H9 (cell line): ENCODE data around the gene KLK13. TPM values are rescaled to one million over a fixed set of nuclear protein-coding genes. Genes with fewer than 3 reads are reported as not detected.

Experiments used
- DNase-seq: peaks from one replicate; pipeline ENCODE4 v3.0.0-alpha.2; 2017
- H2AFZ ChIP-seq: one replicate; pipeline ENCODE4 v1.6.1; 2013; ENCODE audit warnings: mild to moderate bottlenecking, low read length, control low read depth, moderate library complexity
- H2AK5ac ChIP-seq: 2 replicates; pipeline ENCODE4 v1.6.1; 2013; ENCODE audit warnings: low read length, control low read depth, mixed read lengths; ENCODE audit not compliant: insufficient read length
- H2BK120ac ChIP-seq: one replicate; pipeline ENCODE4 v1.6.1; 2013; ENCODE audit warnings: low read depth, mild to moderate bottlenecking, low read length, control low read depth, inconsistent platforms; ENCODE audit not compliant: poor library complexity, severe bottlenecking
- H2BK12ac ChIP-seq: 2 replicates; pipeline ENCODE4 v1.6.1; 2013; ENCODE audit warnings: low read length, control low read depth, mixed read lengths, low read depth; ENCODE audit not compliant: insufficient read length
- H2BK15ac ChIP-seq: 2 replicates; pipeline ENCODE4 v1.6.1; 2013; ENCODE audit warnings: low read depth, low read length, control low read depth
- H2BK20ac ChIP-seq: one replicate; pipeline ENCODE4 v1.6.1; 2013; ENCODE audit warnings: low read depth, mild to moderate bottlenecking, low read length, control low read depth, inconsistent platforms; ENCODE audit not compliant: poor library complexity, severe bottlenecking
- H2BK5ac ChIP-seq: 2 replicates; pipeline ENCODE4 v1.6.1; 2013; ENCODE audit warnings: low read length, control low read depth, mixed read lengths; ENCODE audit not compliant: insufficient read length
- H3K14ac ChIP-seq: 2 replicates; pipeline ENCODE4 v1.6.1; 2013; ENCODE audit warnings: low read length, control low read depth; ENCODE audit not compliant: insufficient read depth
- H3K18ac ChIP-seq: 2 replicates; pipeline ENCODE4 v1.6.1; 2013; ENCODE audit warnings: low read depth, mild to moderate bottlenecking, mixed read lengths, low read length, control low read depth; ENCODE audit not compliant: insufficient read length
- H3K23ac ChIP-seq: 2 replicates; pipeline ENCODE4 v1.6.1; 2013; ENCODE audit warnings: low read length, control low read depth, mixed read lengths, low read depth; ENCODE audit not compliant: insufficient read length
- H3K23me2 ChIP-seq: 2 replicates; pipeline ENCODE4 v1.6.1; 2013; ENCODE audit warnings: low read depth, mild to moderate bottlenecking, mixed read lengths, low read length, control low read depth; ENCODE audit not compliant: insufficient read length, poor library complexity, severe bottlenecking
- H3K27ac ChIP-seq: 2 replicates; pipeline ENCODE4 v1.5.1; 2013; ENCODE audit warnings: low read length, control low read depth, mixed read lengths, low read depth; ENCODE audit not compliant: insufficient read length
- H3K27me3 ChIP-seq: 2 replicates; pipeline ENCODE4 v1.6.1; 2013; ENCODE audit warnings: low read length, control low read depth, inconsistent platforms; ENCODE audit not compliant: insufficient read depth
- H3K4ac ChIP-seq: 2 replicates; pipeline ENCODE4 v1.6.1; 2013; ENCODE audit warnings: low read depth, mild to moderate bottlenecking, control low read depth, inconsistent platforms, low read length, moderate library complexity
- H3K4me1 ChIP-seq: 2 replicates; pipeline ENCODE4 v1.6.1; 2013; ENCODE audit warnings: low read length, control low read depth, inconsistent platforms; ENCODE audit not compliant: insufficient read depth
- H3K4me2 ChIP-seq: 2 replicates; pipeline ENCODE4 v1.6.1; 2013; ENCODE audit warnings: low read length, control low read depth, mixed read lengths; ENCODE audit not compliant: insufficient read length, insufficient read depth
- H3K56ac ChIP-seq: 2 replicates; pipeline ENCODE4 v1.6.1; 2013; ENCODE audit warnings: low read depth, mild to moderate bottlenecking, mixed read lengths, low read length, control low read depth; ENCODE audit not compliant: insufficient read length
- H3K79me1 ChIP-seq: 2 replicates; pipeline ENCODE4 v1.6.1; 2013; ENCODE audit warnings: low read depth, mild to moderate bottlenecking, moderate library complexity, low read length, control low read depth, inconsistent platforms; ENCODE audit not compliant: insufficient read depth, poor library complexity, severe bottlenecking
- H3K79me2 ChIP-seq: 2 replicates; pipeline ENCODE4 v1.6.1; 2013; ENCODE audit warnings: low read length, control low read depth, inconsistent platforms; ENCODE audit not compliant: insufficient read depth
- H3K9ac ChIP-seq: 2 replicates; pipeline ENCODE4 v1.6.1; 2013; ENCODE audit warnings: low read length, control low read depth, mixed read lengths; ENCODE audit not compliant: insufficient read length; ENCODE audit errors: extremely low read depth
- H3K9me3 ChIP-seq: one replicate; pipeline ENCODE4 v1.6.1; 2013; ENCODE audit warnings: low read depth, low read length, inconsistent platforms; ENCODE audit not compliant: control insufficient read depth
- H3T11ph ChIP-seq: one replicate; pipeline ENCODE4 v1.6.1; 2013; ENCODE audit warnings: mild to moderate bottlenecking, low read length, control low read depth, inconsistent platforms
- H4K20me1 ChIP-seq: one replicate; pipeline ENCODE4 v1.6.1; 2013; ENCODE audit not compliant: control insufficient read depth, insufficient read length, insufficient read depth
- H4K5ac ChIP-seq: 2 replicates; pipeline ENCODE4 v1.6.1; 2013; ENCODE audit warnings: low read depth, mild to moderate bottlenecking, mixed read lengths, low read length, control low read depth; ENCODE audit not compliant: insufficient read length
- H4K8ac ChIP-seq: replicated peaks from 2 replicates; pipeline ENCODE4 v1.6.1; 2013; ENCODE audit warnings: low read length, control low read depth, mixed read lengths, low read depth; ENCODE audit not compliant: insufficient read length
- H4K91ac ChIP-seq: 2 replicates; pipeline ENCODE4 v1.6.1; 2013; ENCODE audit warnings: low read depth, mild to moderate bottlenecking, moderate library complexity, mixed read lengths, low read length, control low read depth; ENCODE audit not compliant: insufficient read length
- H3K27ac Mint-ChIP-seq, 3 experiments: 2 replicates in 2 of 3; 3 replicates in 1 of 3; pipeline ENCODE4 v1.8.0; 2020 to 2021; ENCODE audit warnings: mixed read lengths in 3 of 3, mild to moderate bottlenecking in 1 of 3, moderate library complexity in 1 of 3
- H3K27me3 Mint-ChIP-seq: 2 replicates; pipeline ENCODE4 v1.8.0; 2021; ENCODE audit warnings: low read depth, mild to moderate bottlenecking, moderate library complexity, mixed read lengths
- H3K36me3 Mint-ChIP-seq, 3 experiments: 2 replicates in 2 of 3; 3 replicates in 1 of 3; pipeline ENCODE4 v1.8.0; 2020 to 2021; ENCODE audit warnings: low read depth in 3 of 3, mixed read lengths in 3 of 3; ENCODE audit not compliant: insufficient read depth in 1 of 3
- H3K4me1 Mint-ChIP-seq, 2 experiments: 2 replicates each; pipeline ENCODE4 v1.8.0; 2020; ENCODE audit warnings: mixed read lengths in 2 of 2
- H3K4me3 Mint-ChIP-seq, 2 experiments: 2 replicates in 1 of 2; 3 replicates in 1 of 2; pipeline ENCODE4 v1.8.0; 2020 to 2021; ENCODE audit warnings: mild to moderate bottlenecking in 2 of 2, mixed read lengths in 2 of 2, moderate library complexity in 1 of 2
- H3K9me3 Mint-ChIP-seq, 2 experiments: 2 replicates in 1 of 2; 3 replicates in 1 of 2; pipeline ENCODE4 v1.8.0; 2020; ENCODE audit warnings: mild to moderate bottlenecking in 2 of 2, mixed read lengths in 2 of 2, moderate library complexity in 1 of 2
- WGBS: extraction: QIAGEN DNeasy Blood & Tissue Kit; methylation state at CpG from one replicate; pipeline ENCODE4 v1.1.7; 2013; ENCODE audit warnings: missing lambda C conversion rate, low lambda C conversion rate, mixed read lengths; ENCODE audit not compliant: insufficient read length; ENCODE audit errors: extremely low coverage; 5-methylcytosine and 5-hydroxymethylcytosine counted together
- total RNA-seq: library from RNA; stranded (reverse); gene quantifications from 2 replicates; pipeline ENCODE4 v1.2.1, GENCODE V29; 2021
- TF ChIP-seq, protein P1 (sequence below): fragments of 200-600 bp; sonication (generic); conservative IDR thresholded peaks from 3 replicates; pipeline ENCODE4 v1.8.0; 2021; ENCODE audit warnings: antibody characterized with exemption, mild to moderate bottlenecking

KLK13 gene
- total RNA-seq, 1 experiment from 2014 or later: 4.2 TPM

DNA sequence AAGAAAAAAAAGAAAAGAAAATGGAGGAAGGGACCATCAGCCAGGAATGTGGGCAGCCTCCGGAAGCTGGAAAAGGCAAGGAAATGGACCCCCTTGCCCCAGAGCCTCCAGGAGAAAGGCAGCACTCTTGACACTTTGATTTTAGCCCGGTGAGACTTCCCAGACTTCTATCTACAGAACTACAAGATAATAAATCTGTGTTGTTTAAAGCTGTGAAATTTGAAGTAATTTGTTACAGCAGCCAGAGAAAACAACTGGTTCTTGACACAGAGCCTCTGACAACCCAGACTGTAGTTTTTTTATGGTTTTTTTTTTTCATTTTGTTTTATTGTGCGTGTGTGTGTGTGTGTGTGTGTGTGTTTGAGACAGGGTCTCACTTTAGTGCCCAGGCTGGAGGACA lies 35.7 kb upstream of the KLK13 start:
- TF ChIP-seq, protein P1, sequence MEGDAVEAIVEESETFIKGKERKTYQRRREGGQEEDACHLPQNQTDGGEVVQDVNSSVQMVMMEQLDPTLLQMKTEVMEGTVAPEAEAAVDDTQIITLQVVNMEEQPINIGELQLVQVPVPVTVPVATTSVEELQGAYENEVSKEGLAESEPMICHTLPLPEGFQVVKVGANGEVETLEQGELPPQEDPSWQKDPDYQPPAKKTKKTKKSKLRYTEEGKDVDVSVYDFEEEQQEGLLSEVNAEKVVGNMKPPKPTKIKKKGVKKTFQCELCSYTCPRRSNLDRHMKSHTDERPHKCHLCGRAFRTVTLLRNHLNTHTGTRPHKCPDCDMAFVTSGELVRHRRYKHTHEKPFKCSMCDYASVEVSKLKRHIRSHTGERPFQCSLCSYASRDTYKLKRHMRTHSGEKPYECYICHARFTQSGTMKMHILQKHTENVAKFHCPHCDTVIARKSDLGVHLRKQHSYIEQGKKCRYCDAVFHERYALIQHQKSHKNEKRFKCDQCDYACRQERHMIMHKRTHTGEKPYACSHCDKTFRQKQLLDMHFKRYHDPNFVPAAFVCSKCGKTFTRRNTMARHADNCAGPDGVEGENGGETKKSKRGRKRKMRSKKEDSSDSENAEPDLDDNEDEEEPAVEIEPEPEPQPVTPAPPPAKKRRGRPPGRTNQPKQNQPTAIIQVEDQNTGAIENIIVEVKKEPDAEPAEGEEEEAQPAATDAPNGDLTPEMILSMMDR: no peak
- H2BK20ac ChIP-seq: no peak overlapping the region
- no peak overlapping the region for H2BK15ac ChIP-seq
- no peaks in the 10 kb centered on the region for H3K79me1 ChIP-seq
- H3K9ac ChIP-seq: no peak overlapping the region
- Mint-ChIP-seq H3K36me3 (peaks cover 4 to 29% (median 6%) of the 10 kb centered on the region in 3 experiments; a peak in 4 of 7 replicates), H3K4me3 (no peak overlapping the region), H3K27ac (no peak overlapping the region), H3K9me3 (no peaks in the 10 kb centered on the region), H3K4me1 (0 out of 4 replicates have a peak, but pooled peaks cover 0 to 3% of the 10 kb centered on the region in 2 experiments), H3K27me3 (no peaks in the 10 kb centered on the region)
- no CpG with 5 or more reads among the region's 3 CpGs for WGBS
- no peak overlapping the region for H2AFZ ChIP-seq
- DNase-seq: no peak
- no peak overlapping the region for H3K27ac ChIP-seq
- no peaks in the 10 kb centered on the region for H3K27me3 ChIP-seq
- H3K18ac ChIP-seq: no peak overlapping the region
- H2BK5ac ChIP-seq: no peak overlapping the region
- no peak overlapping the region for H3K56ac ChIP-seq
- H2BK12ac ChIP-seq: no peak overlapping the region
- no peak overlapping the region for H3K23ac ChIP-seq
- no peaks in the 10 kb centered on the region for H3K23me2 ChIP-seq
- H3K4ac ChIP-seq: no peak overlapping the region
- H4K91ac ChIP-seq: no peak overlapping the region
- no peak overlapping the region for H4K5ac ChIP-seq
- H3K4me1 ChIP-seq: no peaks in the 10 kb centered on the region
- H3K79me2 ChIP-seq: no peaks in the 10 kb centered on the region
- no peak overlapping the region for H3K4me2 ChIP-seq
- no peaks in the 10 kb centered on the region for H4K20me1 ChIP-seq
- no peak overlapping the region for H4K8ac ChIP-seq
- no peak overlapping the region for H3K14ac ChIP-seq
- H2AK5ac ChIP-seq: no peak overlapping the region
- H2BK120ac ChIP-seq: no peak overlapping the region
- H3T11ph ChIP-seq: no peak overlapping the region
- H3K9me3 ChIP-seq: no peaks in the 10 kb centered on the region
